SU-DHL-6 (cell line): ENCODE results near the gene MAP2.

ENCODE experiments used
- H2AFZ ChIP-seq: fragments of 200-600 bp; sonication (generic); 2 replicates; pipeline ENCODE4 v1.6.1; 2014; ENCODE audit warnings: low read depth, mild to moderate bottlenecking, moderate library complexity, mixed read lengths, antibody characterized with exemption, low read length; ENCODE audit not compliant: severe bottlenecking
- H3F3A ChIP-seq: fragments of 200-600 bp; shearing (Covaris generic); 2 replicates; pipeline ENCODE4 v1.6.0; 2016; ENCODE audit warnings: antibody characterized with exemption, mild to moderate bottlenecking; ENCODE audit not compliant: insufficient read depth
- H3K27ac ChIP-seq: fragments of 200-600 bp; sonication (generic); 2 replicates; pipeline ENCODE4 v1.5.1; 2016; ENCODE audit warnings: low read depth, mild to moderate bottlenecking, low read length, moderate library complexity, mixed read lengths
- H3K27me3 ChIP-seq: fragments of 200-600 bp; sonication (generic), shearing (Covaris generic); 2 replicates; pipeline ENCODE4 v1.6.0; 2014; ENCODE audit warnings: mild to moderate bottlenecking, low read length
- H3K36me3 ChIP-seq: fragments of 200-600 bp; sonication (generic); 2 replicates; pipeline ENCODE4 v1.6.1; 2014; ENCODE audit warnings: mild to moderate bottlenecking, low read length, mixed read lengths
- H3K4me2 ChIP-seq: fragments of 300-600, 200-600 bp; shearing (Covaris generic), sonication (generic); 2 replicates; pipeline ENCODE4 v1.6.0; 2014; ENCODE audit warnings: low read length, low read depth, mild to moderate bottlenecking; ENCODE audit not compliant: poor library complexity, severe bottlenecking
- H3K4me3 ChIP-seq: fragments of 200-600 bp; sonication (generic); 2 replicates; pipeline ENCODE4 v1.5.1; 2014; ENCODE audit warnings: antibody characterized with exemption, low read length, mild to moderate bottlenecking, mixed read lengths; ENCODE audit not compliant: insufficient read depth, poor library complexity, severe bottlenecking
- H3K79me2 ChIP-seq: fragments of 200-600 bp; sonication (generic); 2 replicates; pipeline ENCODE4 v1.6.1; 2014; ENCODE audit warnings: mild to moderate bottlenecking, low read length, moderate library complexity; ENCODE audit not compliant: insufficient read depth
- H3K9ac ChIP-seq: fragments of 200-600 bp; sonication (generic); 2 replicates; pipeline ENCODE4 v1.7.0; 2014; ENCODE audit warnings: mild to moderate bottlenecking, low read length
- H3K9me2 ChIP-seq: fragments of 200-600 bp; sonication (generic); replicated peaks from 2 replicates; pipeline ENCODE4 v1.6.1; 2014; ENCODE audit warnings: low read length; ENCODE audit not compliant: insufficient read depth
- H3K9me3 ChIP-seq: fragments of 200-600 bp; sonication (generic); 2 replicates; pipeline ENCODE4 v1.6.1; 2014; ENCODE audit warnings: low read length, mixed read lengths; ENCODE audit not compliant: insufficient read depth
- H4K20me1 ChIP-seq: fragments of 200-600 bp; sonication (generic); 2 replicates; pipeline ENCODE4 v1.6.1; 2014; ENCODE audit warnings: low read depth, mild to moderate bottlenecking, antibody characterized with exemption, low read length, moderate library complexity, mixed read lengths
- EZH2phosphoT487 ChIP-seq: fragments of 200-600 bp; sonication (generic), shearing (Covaris generic); conservative IDR thresholded peaks from 2 replicates; pipeline ENCODE4 v1.6.1; 2018; ENCODE audit warnings: mild to moderate bottlenecking, antibody characterized with exemption, low read length, moderate library complexity, mixed read lengths
- TF ChIP-seq, protein P1 (sequence below): fragments of 200-600 bp; sonication (generic); IDR thresholded peaks from one replicate; pipeline ENCODE4 v1.5.1; 2017; ENCODE audit warnings: antibody characterized with exemption, mild to moderate bottlenecking, low read length, moderate library complexity; ENCODE audit not compliant: insufficient read depth, poor library complexity, severe bottlenecking

The MAP2 gene

DNA sequence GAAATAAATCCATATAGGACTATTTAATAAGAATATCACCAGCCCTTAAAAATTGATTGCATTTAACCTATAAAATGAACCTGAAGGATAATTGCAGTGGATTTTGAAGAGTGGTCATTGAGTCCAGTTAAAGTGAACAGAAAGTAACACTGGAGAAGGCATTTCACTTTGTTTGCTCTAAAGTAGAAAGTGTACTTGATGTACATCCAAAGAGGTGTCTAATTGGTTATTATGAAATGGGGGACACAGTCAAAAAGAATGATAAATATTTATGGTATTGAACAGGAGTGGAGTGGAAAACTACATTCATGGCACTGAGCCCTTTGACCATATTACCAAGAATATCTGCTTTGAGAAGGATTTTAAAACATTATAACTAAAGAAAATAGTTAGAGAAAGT, 28.2 kb upstream of the MAP2 start:
- Histone ChIP-seq H3K27me3 (no peaks in the 10 kb centered on the region), H3K4me3 (no peak overlapping the region), H3F3A (no peaks in the 10 kb centered on the region), H2AFZ (no peak overlapping the region), H3K4me2 (no peak overlapping the region), H3K27ac (no peak overlapping the region), H4K20me1 (no peaks in the 10 kb centered on the region), H3K9ac (no peak overlapping the region), H3K9me2 (no peaks in the 10 kb centered on the region), H3K79me2 (no peaks in the 10 kb centered on the region), H3K36me3 (no peaks in the 10 kb centered on the region), H3K9me3 (no peaks in the 10 kb centered on the region)
- TF ChIP-seq, protein P1, sequence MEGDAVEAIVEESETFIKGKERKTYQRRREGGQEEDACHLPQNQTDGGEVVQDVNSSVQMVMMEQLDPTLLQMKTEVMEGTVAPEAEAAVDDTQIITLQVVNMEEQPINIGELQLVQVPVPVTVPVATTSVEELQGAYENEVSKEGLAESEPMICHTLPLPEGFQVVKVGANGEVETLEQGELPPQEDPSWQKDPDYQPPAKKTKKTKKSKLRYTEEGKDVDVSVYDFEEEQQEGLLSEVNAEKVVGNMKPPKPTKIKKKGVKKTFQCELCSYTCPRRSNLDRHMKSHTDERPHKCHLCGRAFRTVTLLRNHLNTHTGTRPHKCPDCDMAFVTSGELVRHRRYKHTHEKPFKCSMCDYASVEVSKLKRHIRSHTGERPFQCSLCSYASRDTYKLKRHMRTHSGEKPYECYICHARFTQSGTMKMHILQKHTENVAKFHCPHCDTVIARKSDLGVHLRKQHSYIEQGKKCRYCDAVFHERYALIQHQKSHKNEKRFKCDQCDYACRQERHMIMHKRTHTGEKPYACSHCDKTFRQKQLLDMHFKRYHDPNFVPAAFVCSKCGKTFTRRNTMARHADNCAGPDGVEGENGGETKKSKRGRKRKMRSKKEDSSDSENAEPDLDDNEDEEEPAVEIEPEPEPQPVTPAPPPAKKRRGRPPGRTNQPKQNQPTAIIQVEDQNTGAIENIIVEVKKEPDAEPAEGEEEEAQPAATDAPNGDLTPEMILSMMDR, result no peak
- no peak for TF ChIP-seq EZH2phosphoT487

DNA sequence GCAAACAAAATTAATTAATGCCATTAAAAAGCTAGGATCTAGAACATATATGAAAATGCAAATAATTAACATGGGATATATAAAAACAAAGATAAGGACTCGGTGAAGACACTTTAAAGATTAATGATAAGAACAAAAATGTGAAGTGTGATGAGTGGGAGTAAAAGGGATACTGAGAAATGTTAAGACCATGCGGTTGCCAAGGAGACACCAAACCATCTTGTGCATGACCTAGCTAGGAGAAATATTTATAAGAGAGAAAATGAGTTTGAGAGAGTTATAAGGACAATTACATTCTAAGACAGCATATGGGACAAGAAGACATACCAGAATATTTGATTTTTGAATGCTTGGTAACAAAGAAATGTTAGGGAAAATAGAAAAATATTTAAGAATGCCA, 25.4 kb upstream of the MAP2 start:
- Histone ChIP-seq H3F3A (no peaks in the 10 kb centered on the region), H2AFZ (no peak overlapping the region), H3K9me2 (no peaks in the 10 kb centered on the region), H3K79me2 (no peaks in the 10 kb centered on the region), H3K27me3 (no peaks in the 10 kb centered on the region), H4K20me1 (no peaks in the 10 kb centered on the region), H3K9me3 (no peaks in the 10 kb centered on the region), H3K36me3 (no peaks in the 10 kb centered on the region), H3K4me3 (no peak overlapping the region), H3K4me2 (no peak overlapping the region), H3K27ac (no peak overlapping the region), H3K9ac (no peak overlapping the region)
- TF ChIP-seq, protein P1, result no peak
- no peak for TF ChIP-seq EZH2phosphoT487

DNA sequence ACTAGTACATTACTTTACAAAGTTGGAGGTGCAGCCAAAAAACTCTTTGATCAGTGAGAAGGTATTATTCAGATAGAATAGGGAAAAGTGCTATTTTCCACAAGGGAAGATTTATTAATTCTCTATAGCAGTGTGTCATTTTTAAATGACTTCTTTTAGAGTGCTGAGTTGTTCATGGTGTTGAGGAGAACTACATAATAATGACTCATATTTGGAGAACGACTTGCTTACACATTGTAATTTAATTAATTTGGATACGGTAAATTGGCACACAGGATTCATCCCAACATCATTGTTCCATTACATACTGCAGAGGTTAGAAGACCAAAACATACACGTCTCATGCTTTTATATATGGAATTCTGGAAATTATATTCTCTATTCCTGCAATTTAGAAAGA, 22.1 kb upstream of the MAP2 start:
- Histone ChIP-seq H3K4me3 (no peak overlapping the region), H3F3A (no peaks in the 10 kb centered on the region), H3K9me2 (no peaks in the 10 kb centered on the region), H3K9ac (no peak overlapping the region), H4K20me1 (no peaks in the 10 kb centered on the region), H3K9me3 (no peaks in the 10 kb centered on the region), H3K4me2 (no peak overlapping the region), H2AFZ (no peak overlapping the region), H3K36me3 (no peaks in the 10 kb centered on the region), H3K27me3 (no peaks in the 10 kb centered on the region), H3K79me2 (no peaks in the 10 kb centered on the region), H3K27ac (no peak overlapping the region)
- no peak for TF ChIP-seq EZH2phosphoT487
- TF ChIP-seq, protein P1, result no peak
